Loucy (cell line): Measurements from ENCODE around the gene ULBP2.

Experiments used
- EZH2phosphoT487 ChIP-seq: fragments of 200-600 bp; IDR thresholded peaks from 2 replicates; pipeline ENCODE4 v1.6.1; 2018; ENCODE audit warnings: antibody characterized with exemption, mild to moderate bottlenecking, moderate library complexity, borderline replicate concordance
- TF ChIP-seq, protein P1 (sequence below): fragments of 200-600 bp; sonication (generic); conservative IDR thresholded peaks from 2 replicates; pipeline ENCODE4 v1.5.1; 2014; ENCODE audit warnings: mild to moderate bottlenecking, antibody characterized with exemption, low read length

- TF ChIP-seq EZH2phosphoT487: no peak
- TF ChIP-seq, protein P1, sequence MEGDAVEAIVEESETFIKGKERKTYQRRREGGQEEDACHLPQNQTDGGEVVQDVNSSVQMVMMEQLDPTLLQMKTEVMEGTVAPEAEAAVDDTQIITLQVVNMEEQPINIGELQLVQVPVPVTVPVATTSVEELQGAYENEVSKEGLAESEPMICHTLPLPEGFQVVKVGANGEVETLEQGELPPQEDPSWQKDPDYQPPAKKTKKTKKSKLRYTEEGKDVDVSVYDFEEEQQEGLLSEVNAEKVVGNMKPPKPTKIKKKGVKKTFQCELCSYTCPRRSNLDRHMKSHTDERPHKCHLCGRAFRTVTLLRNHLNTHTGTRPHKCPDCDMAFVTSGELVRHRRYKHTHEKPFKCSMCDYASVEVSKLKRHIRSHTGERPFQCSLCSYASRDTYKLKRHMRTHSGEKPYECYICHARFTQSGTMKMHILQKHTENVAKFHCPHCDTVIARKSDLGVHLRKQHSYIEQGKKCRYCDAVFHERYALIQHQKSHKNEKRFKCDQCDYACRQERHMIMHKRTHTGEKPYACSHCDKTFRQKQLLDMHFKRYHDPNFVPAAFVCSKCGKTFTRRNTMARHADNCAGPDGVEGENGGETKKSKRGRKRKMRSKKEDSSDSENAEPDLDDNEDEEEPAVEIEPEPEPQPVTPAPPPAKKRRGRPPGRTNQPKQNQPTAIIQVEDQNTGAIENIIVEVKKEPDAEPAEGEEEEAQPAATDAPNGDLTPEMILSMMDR: no peak
Observed at GRCh38 chr6:149924206-149924932, 17.4 kb upstream of the ULBP2 start.
